HG03469 (cell line): ENCODE measurements around the gene TFR2.

Source experiments
- ATAC-seq: cut with Tn5 transposase; IDR thresholded peaks from one replicate; pipeline ENCODE4 v1.9.1; 2021; ENCODE audit warnings: mild to moderate bottlenecking, moderate library complexity, moderate number of reproducible peaks; ENCODE audit not compliant: unreplicated experiment

The TFR2 gene

GRCh38 chr7:100613412-100614175 is 27.8 kb downstream of the TFR2 start:
- no peak for ATAC-seq

- no peak for ATAC-seq
Observed at GRCh38 chr7:100612730-100613390, 28.5 kb downstream of the TFR2 start.

GRCh38 chr7:100611983-100612729 is 29.2 kb downstream of the TFR2 start, which contains the start of gene MOSPD3:
TSS of gene MOSPD3 (plus strand) at chr7:100612540. CDS start at chr7:100612792, 252 bp downstream.
- ATAC-seq = peak; percentile 69

- ATAC-seq = no peak
Observed at GRCh38 chr7:100609958-100610357, 31.4 kb downstream of the TFR2 start.

GRCh38 chr7:100607111-100607510 is 34.2 kb downstream of the TFR2 start:
- ATAC-seq = no peak

- ATAC-seq = no peak
Observed at GRCh38 chr7:100606313-100606712, 35.0 kb downstream of the TFR2 start.

GRCh38 chr7:100604976-100605911 is 36.1 kb downstream of the TFR2 start:
- no peak for ATAC-seq

GRCh38 chr7:100604028-100604975 is 37.0 kb downstream of the TFR2 start:
- ATAC-seq = no peak

- ATAC-seq = no peak
Observed at GRCh38 chr7:100603726-100604027, 37.7 kb downstream of the TFR2 start.

GRCh38 chr7:100602889-100603725 is 38.2 kb downstream of the TFR2 start:
- no peak for ATAC-seq

GRCh38 chr7:100600730-100601038 is 40.7 kb downstream of the TFR2 start:
- no peak for ATAC-seq

GRCh38 chr7:100599911-100600729 is 41.2 kb downstream of the TFR2 start:
- ATAC-seq = no peak

- ATAC-seq = no peak
Observed at GRCh38 chr7:100598425-100598824, 42.9 kb downstream of the TFR2 start.

GRCh38 chr7:100595188-100595587 is 46.2 kb downstream of the TFR2 start:
- no peak for ATAC-seq

GRCh38 chr7:100591596-100591995 is 49.8 kb downstream of the TFR2 start:
- no peak for ATAC-seq

GRCh38 chr7:100590077-100590737 is 51.1 kb downstream of the TFR2 start:
- ATAC-seq = no peak

- ATAC-seq = no peak
Observed at GRCh38 chr7:100589341-100589947, 51.9 kb downstream of the TFR2 start.
